ENCODE measurements around the gene PRADC1.
A peak's percentile ranks its signal among the peaks of the same experiment; 100 is the strongest.

Gene PRADC1

GRCh38 chr2:73238149-73238548, 5.1 kb upstream of the PRADC1 start:
- in situ Hi-C loops (cut with HindIII; ENCODE audit: low sequenced_read_pairs): no loop called here
- no peak overlapping the region for H3K4me3 ChIP-seq (ENCODE audit: low read depth, low read length)

DNA sequence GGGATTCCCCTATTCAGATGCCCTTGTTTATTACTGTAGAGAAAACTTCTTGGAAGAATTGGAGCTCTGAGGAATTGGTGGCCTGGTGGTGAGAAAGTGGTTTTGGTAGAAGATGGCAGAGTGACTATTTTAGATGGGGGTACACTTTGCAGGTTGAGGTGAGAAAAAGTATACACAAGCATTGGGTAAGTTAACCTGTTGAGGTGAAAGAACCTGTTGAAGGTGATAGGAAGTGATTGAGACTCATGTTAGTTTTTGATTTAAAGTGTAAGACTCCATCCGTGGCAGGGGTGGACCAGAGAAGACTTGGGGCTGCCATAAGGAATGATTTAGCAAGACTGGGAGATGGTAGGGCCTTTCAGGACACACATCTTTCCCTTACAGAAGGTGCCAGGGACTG, 4.1 kb upstream of the PRADC1 start:
- in situ Hi-C loops (cut with HindIII; ENCODE audit: low sequenced_read_pairs): no loop called here

More at GRCh38 chr2:73238149-73238548, 5.1 kb upstream of the PRADC1 start:
- no peak for DNase-seq (ENCODE audit: low read depth)
- TF ChIP-seq CTCF (IDR thresholded peaks at IDR 0.05; ENCODE audit: low read depth, low read length, missing control alignments): no peak

GRCh38 chr2:73235315-73236028, 2.4 kb upstream of the PRADC1 start:
- in situ Hi-C loops (cut with HindIII; ENCODE audit: low sequenced_read_pairs): no loop called here
- DNase-seq (ENCODE audit: low read depth): no peak

More for the DNA sequence above, 4.1 kb upstream of the PRADC1 start:
- no peak for TF ChIP-seq CTCF (IDR thresholded peaks at IDR 0.05; ENCODE audit: low read depth, low read length, missing control alignments)
- no peak for DNase-seq (ENCODE audit: low read depth)
- H3K4me3 ChIP-seq (ENCODE audit: low read depth, low read length): no peak overlapping the region

GRCh38 chr2:73233932-73234832, 1.1 kb upstream of the PRADC1 start, which contains the start of gene CCT7:
TSS of gene CCT7 (plus strand) at chr2:73234308. CDS start at chr2:73234379, 71 bp downstream.
- peak; percentile 67 for DNase-seq (ENCODE audit: low read depth)
- in situ Hi-C loops (cut with HindIII; ENCODE audit: low sequenced_read_pairs): no loop called here
- TF ChIP-seq CTCF (IDR thresholded peaks at IDR 0.05; ENCODE audit: low read depth, low read length, missing control alignments): no peak
- H3K4me3 ChIP-seq (ENCODE audit: low read depth, low read length): peak within 1 kb of the TSS; percentile 96

More at GRCh38 chr2:73235315-73236028, 2.4 kb upstream of the PRADC1 start:
- TF ChIP-seq CTCF (IDR thresholded peaks at IDR 0.05; ENCODE audit: low read depth, low read length, missing control alignments): no peak
- H3K4me3 ChIP-seq (ENCODE audit: low read depth, low read length): peak overlapping the region; percentile 96

- DNase-seq (ENCODE audit: low read depth): no peak
- H3K4me3 ChIP-seq (ENCODE audit: low read depth, low read length): peak overlapping the region; percentile 96
- TF ChIP-seq CTCF (IDR thresholded peaks at IDR 0.05; ENCODE audit: low read depth, low read length, missing control alignments): no peak
- in situ Hi-C loops (cut with HindIII; ENCODE audit: low sequenced_read_pairs): no loop called here
Measured at GRCh38 chr2:73232403-73233153, 461 bp downstream of the PRADC1 start.

- in situ Hi-C loops (cut with HindIII; ENCODE audit: low sequenced_read_pairs): no loop called here
- no peak for TF ChIP-seq CTCF (IDR thresholded peaks at IDR 0.05; ENCODE audit: low read depth, low read length, missing control alignments)
Measured at GRCh38 chr2:73228631-73229030, 4.4 kb downstream of the PRADC1 start.

More at GRCh38 chr2:73228631-73229030, 4.4 kb downstream of the PRADC1 start:
- DNase-seq (ENCODE audit: low read depth): no peak
- H3K4me3 ChIP-seq (ENCODE audit: low read depth, low read length): no peak overlapping the region

All from astrocyte of the cerebellum (primary cell).